ENCODE data around the gene LIN7B. TPM values are rescaled to one million over a fixed set of nuclear protein-coding genes. Genes with fewer than 3 reads are reported as not detected.
A peak's percentile ranks its signal among the peaks of the same experiment; 100 is the strongest.

The LIN7B gene
- total RNA-seq, 1 experiment from 2014 or later = 12.3 TPM

DNA sequence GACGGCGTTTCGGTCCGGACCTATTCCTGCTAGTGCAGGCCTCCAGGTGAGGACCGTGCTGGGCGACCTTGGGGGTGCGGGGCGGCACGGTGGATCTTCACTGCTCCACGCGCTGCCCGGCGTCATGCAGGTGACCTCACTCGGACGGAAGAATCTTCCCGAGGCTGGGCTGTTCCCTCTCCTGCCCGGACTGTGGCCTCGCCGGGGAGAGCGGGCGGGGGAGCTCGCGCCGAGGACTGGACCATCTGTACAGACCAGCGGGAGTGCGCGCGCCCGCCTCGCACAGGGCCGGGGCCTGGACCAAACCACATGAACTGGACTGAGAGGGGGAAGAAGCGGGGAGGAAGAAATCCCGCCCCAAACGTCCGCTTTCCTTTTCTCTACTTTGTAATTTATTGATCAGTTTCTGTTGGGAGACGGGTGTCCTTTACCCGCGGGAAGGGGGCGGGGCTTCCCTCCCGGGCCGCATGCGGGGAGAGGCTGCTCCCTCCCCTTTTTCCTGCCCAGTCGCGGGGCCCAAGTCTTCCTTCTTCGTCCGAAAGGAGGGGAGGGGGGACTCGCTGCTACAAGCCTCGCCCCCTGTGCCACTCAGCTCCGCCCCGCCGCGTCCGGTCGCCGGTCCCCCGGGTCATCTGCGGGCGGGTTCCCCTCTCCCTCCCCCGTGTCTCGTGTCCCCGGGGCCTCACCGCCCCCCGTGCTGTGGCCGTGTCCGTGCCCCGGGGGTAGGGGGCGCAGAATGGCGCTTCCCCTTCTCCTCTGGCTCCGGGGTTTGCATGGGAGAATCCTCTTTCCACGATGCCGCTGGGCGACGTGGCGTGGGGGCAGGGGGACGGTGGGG, 36.2 kb downstream of the LIN7B start:
- peak; percentile 89 for DNase-seq
- Histone ChIP-seq H3K4me3 (peak overlapping the region; percentile 74), H3K36me3 (no peaks in the 10 kb centered on the region), H3K27me3 (no peaks in the 10 kb centered on the region), H3K9me3 (no peaks in the 10 kb centered on the region)

DNA sequence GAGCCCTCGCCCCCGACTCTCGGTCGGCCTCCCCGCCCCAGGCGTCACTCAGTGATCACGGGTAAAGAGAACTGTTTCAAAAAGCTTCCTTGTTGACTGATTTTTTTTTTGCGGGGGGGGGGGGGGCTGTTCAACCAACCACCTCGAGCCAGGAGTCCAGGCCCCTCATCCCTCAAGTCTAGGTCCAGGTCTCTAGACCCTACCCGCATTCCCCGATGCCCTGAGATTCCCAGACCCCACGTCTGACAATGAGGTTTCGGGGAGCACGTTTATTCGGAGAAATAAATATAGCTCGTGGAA, 36.7 kb downstream of the LIN7B start:
- no peaks in the 10 kb centered on the region for H3K36me3 ChIP-seq
- H3K27me3 ChIP-seq = no peaks in the 10 kb centered on the region
- no peak for DNase-seq
- H3K4me3 ChIP-seq = peak overlapping the region; percentile 74
- no peaks in the 10 kb centered on the region for H3K9me3 ChIP-seq

DNA sequence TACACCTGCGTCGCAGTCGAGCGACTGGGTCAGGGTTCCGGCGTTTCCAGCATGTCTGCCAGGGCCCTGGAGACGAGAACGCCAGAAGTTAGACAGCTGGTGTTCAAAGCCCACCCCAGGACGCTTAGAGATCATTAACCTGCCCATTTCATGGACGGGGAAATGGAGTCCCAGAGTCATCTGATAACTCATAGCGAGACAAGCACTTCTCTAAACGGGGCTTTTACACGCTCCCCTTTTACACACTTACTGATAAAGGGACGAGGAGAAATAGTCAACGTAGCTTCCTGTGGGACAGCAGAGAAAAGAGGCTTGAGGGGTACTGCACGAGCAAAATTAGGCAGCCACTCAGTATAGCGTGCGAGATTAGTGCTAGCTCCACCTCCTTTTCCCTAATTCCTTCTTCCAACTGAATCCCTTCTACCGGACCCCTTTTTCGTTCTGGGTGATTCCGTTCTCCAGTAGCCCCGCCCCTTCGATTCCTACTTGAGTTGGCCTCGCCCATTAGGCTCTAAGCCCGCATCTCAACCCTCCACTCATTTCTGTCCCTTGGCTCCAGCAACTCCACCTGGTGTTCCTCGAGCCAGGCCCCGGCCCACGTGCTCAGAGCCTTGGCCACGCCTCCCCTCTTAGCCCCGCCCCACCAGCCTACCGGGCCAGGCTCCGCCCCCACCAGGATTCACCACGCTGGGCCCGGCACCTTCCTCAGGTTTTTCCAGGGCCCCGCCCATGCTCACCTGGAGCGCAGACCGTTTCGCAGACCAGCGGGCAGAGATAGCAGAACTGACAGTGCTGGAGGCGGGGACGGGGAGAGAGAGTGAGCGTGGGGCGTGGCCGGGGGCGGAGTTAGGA, 37.3 kb downstream of the LIN7B start:
- H3K27me3 ChIP-seq = no peaks in the 10 kb centered on the region
- no peaks in the 10 kb centered on the region for H3K36me3 ChIP-seq
- H3K9me3 ChIP-seq = no peaks in the 10 kb centered on the region
- peak overlapping the region; percentile 74 for H3K4me3 ChIP-seq
- peak; percentile 39 for DNase-seq

DNA sequence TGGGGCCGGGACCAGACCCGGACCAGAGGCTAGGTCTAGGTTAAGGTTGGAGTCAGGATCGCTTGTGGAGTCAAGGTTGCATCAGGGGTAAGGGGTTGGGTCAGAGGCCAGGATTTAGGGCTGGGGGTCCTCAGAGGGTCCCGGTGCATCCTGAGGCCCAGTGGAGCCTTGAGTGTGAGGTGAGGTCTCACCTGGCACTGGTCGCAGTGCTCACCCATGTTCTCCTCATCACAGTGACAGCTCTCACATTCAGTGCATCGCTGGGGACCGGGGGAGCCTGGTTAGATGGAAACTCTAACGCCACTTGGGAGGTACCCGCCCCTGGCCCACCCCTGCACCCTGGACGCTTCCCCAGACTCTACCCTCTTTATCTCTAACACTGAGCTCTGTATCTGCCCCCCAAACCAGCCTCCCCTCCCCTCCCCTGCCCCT, 38.0 kb downstream of the LIN7B start:
- no peaks in the 10 kb centered on the region for H3K36me3 ChIP-seq
- no peak overlapping the region for H3K4me3 ChIP-seq
- no peaks in the 10 kb centered on the region for H3K9me3 ChIP-seq
- no peak for DNase-seq
- H3K27me3 ChIP-seq = no peaks in the 10 kb centered on the region

DNA sequence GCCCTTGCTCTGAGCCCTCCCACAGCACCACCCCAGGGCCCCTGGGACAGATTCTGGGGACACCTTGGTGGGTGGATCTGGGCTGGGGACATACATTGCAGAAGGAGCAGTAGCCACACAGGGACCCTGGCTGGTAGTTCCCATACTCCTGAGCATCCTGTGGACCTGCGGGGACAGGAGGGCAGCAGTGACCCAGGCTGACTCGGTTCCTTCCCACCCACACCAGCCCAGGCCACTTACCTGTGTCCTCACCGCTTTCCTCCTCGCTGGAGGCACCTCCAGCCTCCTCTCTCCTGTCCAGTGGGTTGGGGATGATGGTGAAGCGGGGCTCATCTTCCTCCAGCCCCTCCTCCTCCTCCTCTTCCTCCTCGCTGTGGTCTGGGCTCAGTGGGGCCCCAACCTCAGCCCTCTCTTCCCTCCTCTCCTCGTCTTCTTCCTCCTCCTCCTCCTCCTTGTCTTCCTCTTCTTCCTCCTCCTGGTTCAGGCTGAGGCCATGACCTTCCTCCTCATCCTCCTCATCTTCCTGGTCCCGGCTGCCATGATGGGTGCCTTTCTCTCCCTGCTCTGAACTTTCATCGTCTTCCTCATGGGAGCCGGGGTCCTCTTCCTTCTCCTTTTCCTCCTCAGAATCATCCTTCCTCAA, 39.1 kb downstream of the LIN7B start:
- Histone ChIP-seq H3K4me3 (no peak overlapping the region), H3K27me3 (no peaks in the 10 kb centered on the region), H3K9me3 (no peaks in the 10 kb centered on the region), H3K36me3 (no peaks in the 10 kb centered on the region)
- no peak for DNase-seq

DNA sequence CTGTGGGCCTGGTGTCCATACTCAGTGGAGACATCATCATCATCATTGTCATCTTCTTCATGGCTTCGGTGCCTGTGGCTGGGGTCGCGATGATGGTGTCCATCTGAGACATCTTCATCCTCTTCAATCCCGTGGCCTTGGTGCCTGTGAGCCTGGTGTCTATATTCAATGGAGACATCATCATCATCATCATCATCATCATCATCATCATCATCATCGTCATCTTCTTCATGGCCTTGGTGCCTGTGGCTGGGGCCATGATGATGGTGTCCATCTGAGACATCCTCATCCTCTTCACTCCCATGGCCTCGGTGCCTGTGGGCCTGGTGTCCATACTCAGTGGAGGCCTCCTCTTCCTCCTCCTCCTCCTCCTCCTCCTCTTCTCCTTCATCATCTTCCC, 40.1 kb downstream of the LIN7B start:
- DNase-seq = no peak
- Histone ChIP-seq H3K4me3 (no peak overlapping the region), H3K36me3 (no peaks in the 10 kb centered on the region), H3K9me3 (no peaks in the 10 kb centered on the region), H3K27me3 (no peaks in the 10 kb centered on the region)

DNA sequence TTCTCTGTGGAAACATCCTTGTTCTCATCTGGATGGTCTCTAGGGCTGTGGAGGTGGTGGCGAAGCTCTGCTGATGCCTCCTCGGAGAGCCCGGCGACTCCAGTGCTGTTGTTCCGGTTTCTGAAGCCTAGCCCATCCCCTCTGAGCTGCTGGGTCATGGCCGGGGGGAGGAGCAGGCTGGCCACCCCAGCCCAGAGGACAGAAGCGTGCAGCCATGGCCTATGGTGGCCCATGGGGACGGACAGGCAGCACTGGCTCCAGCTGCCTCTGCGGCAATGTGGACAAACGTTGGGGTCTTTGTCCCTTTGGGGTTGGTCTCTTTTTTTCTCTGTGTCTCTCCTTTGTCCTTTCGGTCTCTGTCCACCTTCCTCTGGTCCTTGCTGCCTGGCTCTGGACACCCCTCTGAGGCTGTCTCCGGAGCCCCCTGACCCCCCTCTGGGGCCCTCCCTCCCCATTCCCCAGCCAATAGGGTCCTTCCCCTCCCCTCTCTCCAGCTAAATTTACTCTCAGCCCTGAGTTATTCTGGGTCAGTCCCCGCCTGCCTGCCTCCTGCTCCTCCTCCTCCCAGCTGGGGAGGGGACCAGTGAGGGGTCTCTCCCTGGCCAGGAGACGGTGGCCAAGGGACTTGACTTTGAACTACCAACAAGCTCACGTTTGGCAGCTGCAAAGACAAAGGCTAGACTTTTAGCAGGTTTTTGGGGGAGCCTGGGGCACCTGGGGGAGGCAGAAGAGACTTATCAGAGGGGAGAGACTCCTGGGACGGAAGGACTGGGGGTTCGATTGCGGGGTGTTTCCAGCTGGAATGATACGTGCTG, 41.0 kb downstream of the LIN7B start, which contains the start of gene HRC:
TSS of gene HRC (minus strand) at position 392 of the 815 bp plus-strand sequence. CDS start at position 233, 159 bp downstream.
- no peaks in the 10 kb centered on the region for H3K27me3 ChIP-seq
- H3K4me3 ChIP-seq = no peak within 1 kb of the TSS
- no peak for DNase-seq
- peaks cover 5% of the 10 kb centered on the region for H3K36me3 ChIP-seq
- no peaks in the 10 kb centered on the region for H3K9me3 ChIP-seq

DNA sequence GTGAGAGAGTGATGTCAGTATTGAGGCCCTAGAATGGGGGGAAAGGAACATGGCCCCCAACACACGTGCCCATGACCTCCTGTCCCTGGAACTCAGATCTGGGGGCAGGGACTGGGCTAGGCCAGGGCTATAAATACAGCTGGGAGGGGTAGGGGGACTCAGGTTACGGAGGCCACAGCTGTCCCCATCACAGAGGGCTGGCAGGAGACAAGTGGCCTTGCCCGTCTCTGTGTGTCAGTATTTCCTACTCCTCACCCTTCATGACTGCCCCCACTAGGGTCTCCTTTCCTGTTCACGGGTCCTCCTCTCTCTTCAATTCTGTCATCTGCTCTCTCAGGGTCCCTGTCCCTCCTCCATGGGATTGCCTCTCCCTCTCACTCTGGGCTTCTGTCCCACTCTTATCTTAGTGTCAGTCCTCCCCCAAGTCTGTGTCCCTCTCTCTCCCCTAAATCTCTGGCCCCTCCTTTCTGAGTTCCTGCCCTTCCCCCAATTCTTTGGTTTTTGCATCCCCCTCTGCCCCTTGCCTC, 41.7 kb downstream of the LIN7B start:
- Histone ChIP-seq H3K27me3 (no peaks in the 10 kb centered on the region), H3K36me3 (peaks cover 5% of the 10 kb centered on the region), H3K9me3 (no peaks in the 10 kb centered on the region), H3K4me3 (no peak overlapping the region)
- no peak for DNase-seq

DNA sequence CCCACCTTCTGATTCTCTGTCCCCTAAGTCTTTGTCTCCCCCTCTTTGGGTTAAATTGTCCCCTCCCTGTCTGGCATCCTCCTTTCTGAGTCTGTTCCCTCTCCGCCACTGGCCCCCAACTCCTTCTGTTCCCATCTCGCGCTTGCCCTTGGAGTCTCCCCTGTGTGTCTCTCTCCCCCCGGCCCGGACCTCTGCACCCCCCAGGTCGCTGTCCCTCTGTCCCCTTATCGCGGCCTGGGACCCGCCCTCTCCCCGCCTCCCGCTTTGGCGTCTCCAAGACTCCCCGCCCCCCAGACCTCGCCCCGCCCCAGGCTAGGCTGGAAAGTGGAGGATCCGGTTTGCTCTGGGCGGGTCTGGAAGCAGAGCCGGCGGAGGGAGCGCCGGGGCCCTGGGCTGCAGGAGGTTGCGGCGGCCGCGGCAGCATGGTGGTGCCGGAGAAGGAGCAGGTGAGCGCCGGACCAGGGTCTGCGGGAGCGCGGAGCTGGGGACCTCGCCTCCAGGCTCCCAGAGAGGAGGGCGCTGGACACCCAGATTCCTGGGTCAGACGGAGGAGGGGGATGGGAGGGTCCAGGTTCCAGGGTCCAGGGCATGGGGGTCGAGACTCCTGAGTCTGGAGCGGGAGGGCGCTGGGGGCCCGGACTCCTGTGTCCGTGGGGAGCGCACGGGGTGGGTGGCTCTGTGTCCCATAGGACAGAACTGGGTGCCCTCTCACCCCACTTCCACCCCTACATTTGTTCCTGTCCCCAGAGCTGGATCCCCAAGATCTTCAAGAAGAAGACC, 43.5 kb downstream of the LIN7B start, which contains the start of gene TRPM4:
TSS of gene TRPM4 (plus strand) at position 348 of the 780 bp plus-strand sequence. CDS start at position 423, 75 bp downstream.
- peak; percentile 88 for DNase-seq
- no peaks in the 10 kb centered on the region for H3K9me3 ChIP-seq
- H3K36me3 ChIP-seq = peaks cover 5% of the 10 kb centered on the region
- peak within 1 kb of the TSS; percentile 97 for H3K4me3 ChIP-seq
- no peaks in the 10 kb centered on the region for H3K27me3 ChIP-seq

DNA sequence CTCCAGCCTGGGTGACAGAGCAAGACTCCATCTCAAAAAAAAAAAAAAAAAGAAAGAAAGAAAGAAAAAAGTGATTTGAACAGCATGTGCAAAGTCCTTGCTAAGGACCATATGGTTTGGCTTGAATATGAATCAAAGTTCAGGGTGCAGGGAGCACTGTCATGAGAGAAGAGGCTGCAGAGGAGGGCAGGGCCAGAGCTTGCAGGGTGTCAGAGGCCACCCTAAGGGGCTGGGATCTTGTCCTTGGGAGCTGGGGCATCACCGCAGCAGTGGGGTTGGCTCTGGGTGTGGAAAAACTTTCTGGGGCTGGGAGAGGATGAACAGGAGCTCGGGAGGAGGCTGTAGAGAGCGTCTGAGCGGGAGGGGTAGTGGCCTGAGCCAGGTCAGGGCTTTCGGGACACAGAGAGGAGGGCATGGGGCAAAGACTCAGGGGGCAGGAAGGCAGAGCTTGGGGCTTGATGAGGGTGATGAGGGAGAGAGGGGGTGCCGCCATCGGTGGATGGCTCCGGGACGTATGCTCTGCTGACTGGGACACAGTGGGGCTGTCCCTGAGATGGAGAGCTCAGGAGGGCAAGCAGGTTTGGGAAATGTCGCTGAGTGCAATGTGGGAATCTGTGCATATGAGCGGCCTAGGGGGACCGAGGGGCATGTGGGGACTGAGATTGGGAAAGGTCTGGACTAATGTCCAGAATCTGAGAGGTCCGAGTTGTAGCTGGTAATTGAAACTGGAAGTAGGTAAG, 46.5 kb downstream of the LIN7B start:
- Histone ChIP-seq H3K9me3 (no peaks in the 10 kb centered on the region), H3K4me3 (no peak overlapping the region), H3K27me3 (no peaks in the 10 kb centered on the region), H3K36me3 (peaks cover 5% of the 10 kb centered on the region)
- no peak for DNase-seq

DNA sequence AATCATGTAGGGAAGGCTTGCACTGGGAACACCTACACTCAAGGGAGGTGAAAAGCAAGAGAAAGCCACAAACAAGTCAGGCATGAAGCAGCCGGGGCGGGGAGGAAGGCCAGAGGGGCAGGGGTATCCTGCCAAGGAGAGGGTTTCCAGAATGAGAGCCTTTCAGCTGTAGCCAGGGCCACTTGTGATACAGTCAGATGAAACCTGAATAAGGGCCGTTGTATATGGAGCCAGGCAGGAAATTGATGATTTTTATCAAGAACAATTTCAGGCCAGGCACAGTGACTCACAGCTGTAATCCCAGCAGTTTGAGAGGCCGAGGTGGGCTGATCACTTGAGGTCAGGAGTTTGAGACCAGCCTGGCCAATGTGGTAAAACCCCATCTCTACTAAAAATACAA, 47.8 kb downstream of the LIN7B start:
- peak; percentile 23 for DNase-seq
- H3K9me3 ChIP-seq = no peaks in the 10 kb centered on the region
- peaks cover 5% of the 10 kb centered on the region for H3K36me3 ChIP-seq
- H3K27me3 ChIP-seq = no peaks in the 10 kb centered on the region
- no peak overlapping the region for H3K4me3 ChIP-seq

DNA sequence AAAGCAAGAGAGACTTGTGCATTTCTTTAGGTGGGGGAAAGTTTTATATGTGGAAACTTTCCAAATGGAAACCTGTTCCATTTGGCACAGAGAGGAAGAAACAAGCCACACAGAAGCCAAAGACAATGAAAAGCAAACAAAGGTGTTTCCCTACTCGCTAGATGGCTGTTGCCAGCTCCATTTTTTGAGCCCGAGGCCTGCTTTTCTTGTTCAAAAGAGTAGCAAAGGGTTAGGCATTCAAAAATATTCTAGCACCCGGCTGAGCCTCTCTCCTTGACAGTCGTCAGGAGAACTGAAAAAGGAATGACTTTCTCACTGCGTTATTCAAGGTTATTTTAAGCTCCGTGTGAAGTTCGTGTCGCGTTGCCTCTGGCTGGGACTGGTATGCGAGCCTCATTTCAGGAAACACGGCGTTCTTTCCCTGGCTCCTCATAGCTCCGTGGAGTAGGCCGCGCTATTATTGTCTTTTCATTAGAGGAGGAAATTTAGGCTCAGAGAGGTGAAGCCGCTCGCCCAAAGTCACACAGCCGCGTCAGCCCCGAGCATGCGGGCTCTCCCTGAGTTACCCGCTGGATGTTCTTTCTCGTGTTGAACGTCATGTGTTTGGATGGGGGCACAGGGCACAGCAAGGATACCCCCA, 51.1 kb downstream of the LIN7B start:
- DNase-seq = no peak
- H3K27me3 ChIP-seq = no peaks in the 10 kb centered on the region
- peaks cover 7% of the 10 kb centered on the region for H3K36me3 ChIP-seq
- no peak overlapping the region for H3K4me3 ChIP-seq
- H3K9me3 ChIP-seq = no peaks in the 10 kb centered on the region

DNA sequence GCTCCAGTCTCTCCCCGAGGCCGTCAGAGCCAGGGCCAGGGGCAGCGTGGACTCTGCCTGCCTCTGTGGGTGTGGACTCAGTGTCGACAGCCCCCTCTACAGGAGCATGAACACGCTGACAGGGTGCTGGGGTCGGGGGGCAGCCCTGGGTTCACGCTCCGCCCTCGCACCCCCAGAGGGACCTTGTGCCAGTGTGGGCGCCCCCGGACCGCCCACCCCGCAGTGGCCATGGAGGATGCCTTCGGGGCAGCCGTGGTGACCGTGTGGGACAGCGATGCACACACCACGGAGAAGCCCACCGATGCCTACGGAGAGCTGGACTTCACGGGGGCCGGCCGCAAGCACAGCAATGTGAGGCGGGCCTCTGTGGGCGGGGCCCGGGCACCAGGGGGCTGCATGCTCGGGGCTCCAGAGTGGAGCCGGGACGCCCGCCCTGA, 51.7 kb downstream of the LIN7B start:
- H3K27me3 ChIP-seq = no peaks in the 10 kb centered on the region
- no peaks in the 10 kb centered on the region for H3K9me3 ChIP-seq
- H3K36me3 ChIP-seq = peaks cover 14% of the 10 kb centered on the region
- no peak overlapping the region for H3K4me3 ChIP-seq
- DNase-seq = no peak

DNA sequence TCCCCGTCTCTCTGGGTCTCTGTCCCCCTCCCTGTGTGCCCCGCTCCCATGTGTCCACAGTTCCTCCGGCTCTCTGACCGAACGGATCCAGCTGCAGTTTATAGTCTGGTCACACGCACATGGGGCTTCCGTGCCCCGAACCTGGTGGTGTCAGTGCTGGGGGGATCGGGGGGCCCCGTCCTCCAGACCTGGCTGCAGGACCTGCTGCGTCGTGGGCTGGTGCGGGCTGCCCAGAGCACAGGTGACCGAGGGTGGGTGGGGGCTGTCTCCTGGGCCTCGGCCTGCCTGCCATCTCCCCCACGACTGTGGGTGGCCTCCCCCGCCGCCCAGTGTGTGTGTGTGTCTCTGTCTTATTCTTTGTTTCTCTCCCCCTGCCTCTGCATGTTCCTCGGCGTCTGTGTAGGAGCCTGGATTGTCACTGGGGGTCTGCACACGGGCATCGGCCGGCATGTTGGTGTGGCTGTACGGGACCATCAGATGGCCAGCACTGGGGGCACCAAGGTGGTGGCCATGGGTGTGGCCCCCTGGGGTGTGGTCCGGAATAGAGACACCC, 53.8 kb downstream of the LIN7B start:
- Histone ChIP-seq H3K27me3 (no peaks in the 10 kb centered on the region), H3K9me3 (no peaks in the 10 kb centered on the region), H3K4me3 (no peak overlapping the region), H3K36me3 (peaks cover 24% of the 10 kb centered on the region)
- no peak for DNase-seq
